Activated naive CD4-positive, alpha-beta T cell (primary cell): ENCODE data around the gene NPTXR.
A peak's percentile ranks its signal among the peaks of the same experiment; 100 is the strongest.
"Not testable (repeated sequence)": the region's sequence is repeated elsewhere in the genome, so short reads cannot be mapped to it uniquely, and the experiment has no call there.

Experiments
- DNase-seq, 4 experiments: peaks; one replicate each; lab custom pipeline; 2025; lab: John Stamatoyannopoulos, UW

Gene NPTXR

DNA sequence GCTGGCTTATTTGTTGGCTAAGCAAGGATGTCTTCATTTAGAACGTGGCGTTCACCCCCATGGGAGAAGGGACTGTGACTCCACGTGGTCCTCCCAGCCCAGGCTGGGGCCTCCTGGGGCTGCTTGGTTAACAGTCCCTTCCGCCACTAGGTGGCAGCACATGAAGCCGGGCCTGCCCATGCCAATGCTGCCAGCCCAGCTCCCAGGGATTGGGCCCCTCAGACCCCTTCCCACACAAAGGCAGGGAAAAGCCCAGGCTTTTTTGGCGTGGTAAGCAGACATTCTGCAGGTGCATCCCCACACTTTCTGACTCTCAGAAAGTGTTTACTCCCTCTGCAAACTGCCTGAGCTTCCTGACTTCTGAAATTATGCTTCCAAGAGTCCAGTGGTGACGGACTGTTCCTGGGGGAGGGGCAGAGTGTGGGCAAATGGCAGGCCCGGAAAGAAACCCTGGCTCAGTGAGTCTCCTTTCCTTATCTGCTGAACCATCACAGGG lies 25.1 kb upstream of the NPTXR start:
- DNase-seq, result peak; percentile 56 to 79 (median 75)

DNA sequence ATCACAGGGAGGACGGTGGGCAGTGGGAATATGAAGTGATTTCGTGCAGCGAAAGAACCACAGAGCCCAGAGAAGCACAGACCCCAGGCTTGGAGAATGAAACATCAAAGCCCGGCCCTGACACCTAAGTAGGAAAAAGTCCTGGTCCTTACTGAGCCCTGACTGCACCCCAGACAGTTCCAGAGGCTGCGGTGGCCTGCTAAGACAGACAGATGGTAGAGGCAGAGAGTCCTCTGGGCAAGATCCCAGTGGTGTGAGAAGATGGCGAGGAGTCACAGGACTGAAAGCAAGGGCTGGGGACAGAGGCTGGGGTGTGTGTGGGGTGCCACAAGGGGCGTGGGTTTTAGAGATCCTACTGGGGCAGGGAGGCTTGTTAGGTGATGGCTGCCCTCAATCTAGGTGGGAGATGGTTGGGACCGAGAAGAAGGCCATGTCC lies 24.5 kb upstream of the NPTXR start:
- DNase-seq, result no peak

DNA sequence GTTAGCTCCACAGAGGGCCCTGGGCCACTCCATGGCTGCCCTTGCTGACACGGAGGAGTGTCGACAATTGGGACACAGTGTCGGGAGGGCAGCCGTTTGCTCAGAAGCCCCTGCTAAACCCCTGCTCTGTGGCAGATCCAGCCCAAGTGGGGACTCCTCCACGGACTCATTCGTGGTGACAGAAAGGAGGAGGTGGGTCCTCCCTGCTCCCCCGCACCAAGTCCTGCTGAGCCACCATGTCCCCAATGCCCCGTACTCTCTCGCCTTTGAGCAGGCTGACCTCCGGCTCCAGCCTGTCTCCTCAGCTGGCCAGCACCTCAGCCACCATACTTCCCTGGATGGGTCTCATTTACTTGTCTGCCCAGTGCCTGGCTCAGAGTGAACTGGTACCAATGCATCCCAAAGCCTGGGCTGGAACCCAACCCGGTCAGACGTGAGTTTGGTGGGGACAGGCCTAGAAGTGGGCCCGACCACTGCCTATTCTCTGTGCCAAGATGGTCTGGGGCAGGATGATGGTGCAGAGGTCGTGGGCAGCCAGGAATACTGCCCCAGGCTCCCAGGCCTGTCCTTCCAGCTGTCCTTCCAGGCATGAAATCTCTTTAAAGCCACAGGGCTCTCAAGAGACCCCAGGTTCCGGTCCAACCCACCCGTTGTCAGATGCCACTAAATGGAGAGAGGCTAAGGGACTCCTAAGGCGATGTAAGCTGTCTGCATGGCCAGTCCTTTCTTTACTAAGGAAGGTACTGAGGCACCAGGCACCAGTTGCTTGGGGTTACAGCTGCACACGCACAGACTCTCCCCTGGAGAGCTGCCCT lies 23.9 kb upstream of the NPTXR start:
- DNase-seq, result no peak

DNA sequence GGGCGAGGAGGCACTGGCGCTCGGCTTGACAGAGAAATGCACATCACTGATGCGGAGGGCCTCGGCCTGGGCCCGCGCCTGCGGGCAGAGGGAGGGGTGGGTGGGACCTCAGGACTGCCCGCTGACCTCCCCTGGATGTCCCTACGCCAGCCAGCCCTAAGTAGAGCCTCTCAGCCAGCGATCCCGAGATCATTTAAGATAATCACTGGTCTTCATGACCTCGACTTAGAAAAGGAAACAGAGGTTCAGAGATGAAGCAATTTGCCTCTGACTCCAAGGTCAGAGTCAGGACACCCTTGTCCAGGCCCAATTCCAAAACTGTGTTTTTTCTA lies 23.3 kb upstream of the NPTXR start:
- DNase-seq, result no peak

DNA sequence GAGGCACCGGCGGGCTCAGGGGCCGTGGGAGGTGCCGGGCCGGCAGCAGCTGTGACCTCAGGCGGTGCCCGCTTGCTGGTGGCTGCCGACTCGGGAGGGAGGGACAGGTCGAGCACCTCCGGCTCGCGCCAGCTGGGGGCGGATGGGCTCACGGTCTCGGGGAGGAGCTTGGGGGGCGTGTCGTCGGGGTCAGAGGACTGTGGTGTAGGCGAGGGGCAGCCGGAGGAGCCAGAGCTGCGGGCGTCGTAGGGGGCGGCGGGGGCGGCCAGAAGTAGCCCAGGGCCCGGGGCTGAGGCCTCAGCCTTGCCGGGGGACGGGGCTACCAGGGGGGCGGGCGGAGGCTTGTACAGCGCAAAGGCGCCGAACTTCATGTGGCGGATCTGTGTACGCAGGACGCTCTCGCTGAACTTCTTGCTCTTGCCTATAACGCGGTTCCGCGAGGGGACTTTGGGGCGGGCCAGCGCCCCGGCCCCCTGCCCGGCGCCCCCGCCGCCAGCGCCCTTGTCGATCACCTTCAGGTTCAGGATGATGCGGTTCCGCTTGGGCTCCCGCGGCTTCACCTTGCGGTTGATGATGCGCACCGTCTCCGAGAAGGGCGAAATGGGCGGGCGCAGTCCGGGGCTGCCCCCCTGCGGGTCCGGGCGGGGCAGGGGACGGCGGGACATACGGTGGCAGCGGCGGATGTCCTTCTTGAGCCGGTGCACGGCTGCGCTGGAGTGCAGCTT lies 22.7 kb upstream of the NPTXR start:
- no peak for DNase-seq

DNA sequence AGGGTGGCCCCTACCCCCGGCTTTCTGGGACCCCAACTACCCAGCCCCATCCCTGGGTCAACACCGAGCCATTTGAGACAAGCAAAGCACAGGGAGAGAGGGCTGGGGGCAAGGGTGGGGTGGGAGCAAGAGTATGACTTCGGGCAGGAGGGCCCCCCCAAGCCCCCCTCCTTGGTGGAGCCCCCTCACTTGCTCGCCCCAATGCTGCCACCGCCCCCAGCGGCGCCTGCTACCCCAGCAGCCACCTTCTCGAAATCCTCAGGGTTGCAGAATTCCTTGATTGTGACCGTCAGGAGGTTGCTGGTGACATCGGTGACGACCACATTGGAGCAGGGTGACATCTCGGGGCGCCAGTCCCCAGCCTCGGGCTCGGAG lies 22.2 kb upstream of the NPTXR start:
- DNase-seq, result no peak

DNA sequence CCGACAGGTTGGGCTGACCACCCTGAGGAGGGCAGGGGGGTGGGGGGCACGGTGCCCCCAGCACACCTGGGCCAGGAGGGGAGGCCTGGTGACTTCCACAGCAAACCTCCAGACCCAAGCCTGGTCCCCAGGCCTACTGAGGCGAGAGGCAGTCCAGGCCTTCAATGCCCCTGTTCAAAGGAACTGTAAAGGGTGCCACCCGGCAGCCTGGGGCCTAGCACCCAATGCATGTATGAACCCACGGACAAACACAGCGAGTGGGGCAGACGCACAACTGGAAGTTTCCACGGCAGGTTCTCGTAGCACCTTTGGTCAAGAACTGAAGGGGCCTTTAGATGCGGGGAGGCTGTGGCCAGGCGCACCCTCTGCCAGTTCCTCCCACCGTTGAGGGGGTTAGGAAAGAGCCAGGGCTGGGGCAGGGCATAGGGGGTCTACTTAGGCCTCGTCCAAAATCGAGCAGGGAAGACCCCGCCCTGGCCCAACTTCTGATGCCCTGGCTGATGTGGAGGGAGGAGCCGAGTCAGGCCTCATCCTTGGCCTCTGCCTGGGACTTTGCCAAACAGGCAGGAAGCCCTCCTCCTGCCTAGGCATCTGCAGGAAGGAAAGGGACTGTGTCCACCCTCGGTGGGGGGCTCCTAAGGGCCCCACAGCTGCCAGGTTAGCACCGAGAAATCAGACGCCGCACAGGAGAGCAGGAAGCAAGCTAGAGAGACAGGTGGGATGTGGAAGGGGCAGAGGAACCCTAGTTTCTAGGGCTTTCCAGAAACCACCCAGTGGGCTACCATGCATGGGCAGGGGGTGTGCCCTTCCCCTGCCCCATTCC lies 21.6 kb upstream of the NPTXR start:
- no peak for DNase-seq

DNA sequence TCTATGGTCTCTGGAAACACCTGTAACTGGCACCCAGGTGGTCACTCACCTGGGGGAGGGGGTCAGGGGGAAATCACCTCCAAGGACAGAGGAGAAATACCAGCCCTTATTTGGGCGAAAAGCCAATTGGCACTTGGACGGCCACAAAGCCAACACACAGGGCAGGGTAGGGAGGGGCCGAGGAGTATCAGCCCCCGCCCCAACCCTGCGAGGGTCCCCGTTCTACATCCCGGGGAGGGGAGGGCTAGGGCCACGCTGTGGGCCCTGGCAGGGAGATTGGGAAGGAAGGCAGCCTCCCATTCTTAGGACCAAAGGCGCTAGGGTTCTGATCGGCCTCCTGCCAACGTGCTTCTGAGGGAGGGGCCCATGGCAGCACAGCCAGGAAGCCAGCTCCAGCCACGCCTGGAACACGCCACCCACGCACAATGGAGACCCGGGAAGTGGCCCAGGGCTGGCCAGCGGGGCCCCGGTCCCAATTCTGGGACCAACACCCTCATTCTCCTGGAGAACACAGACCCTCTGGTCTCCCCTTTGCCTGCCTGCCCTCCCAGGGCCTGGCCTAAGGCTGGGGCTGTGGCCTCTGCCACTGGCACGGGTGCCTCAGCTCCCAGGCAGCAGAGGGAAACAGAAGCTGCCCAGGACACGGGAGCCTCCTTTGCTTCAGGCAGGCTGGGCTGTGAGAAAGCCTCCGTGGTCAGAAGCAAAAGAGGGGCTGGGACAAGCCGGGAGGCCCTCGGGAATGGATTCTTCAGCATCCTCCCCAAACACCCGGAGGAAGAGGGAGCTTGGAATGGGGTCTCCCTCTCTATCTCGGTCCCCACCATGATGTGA lies 20.7 kb upstream of the NPTXR start:
- DNase-seq, result no peak

DNA sequence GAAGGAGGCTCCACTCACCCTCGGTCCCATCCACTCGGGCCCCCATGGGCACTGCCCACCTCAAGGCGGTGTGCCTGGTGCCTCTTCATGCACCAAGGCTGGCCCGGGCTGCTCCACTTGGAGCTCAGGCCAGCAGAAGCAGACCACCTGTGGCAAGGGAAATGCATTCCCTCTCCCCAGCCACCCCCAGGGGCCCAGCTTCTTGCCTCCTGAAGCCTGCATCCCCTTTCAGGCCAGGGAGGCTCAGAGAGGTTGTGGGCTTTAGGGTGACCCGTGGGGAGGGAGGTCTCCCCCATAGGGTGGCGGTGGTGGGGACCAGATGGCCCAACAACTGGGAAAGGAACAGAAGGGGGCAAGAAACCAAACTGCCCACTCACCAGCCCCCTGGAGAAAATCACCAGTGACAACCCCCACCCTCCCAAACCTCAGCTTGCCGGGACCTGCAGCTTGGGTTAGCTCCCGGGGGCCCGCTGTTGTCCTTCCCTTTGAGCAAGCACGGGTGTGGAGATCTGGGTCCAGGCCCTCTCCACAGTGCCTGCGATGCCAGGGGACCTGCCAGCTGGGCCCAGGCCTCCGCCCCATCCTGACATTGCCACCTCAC lies 19.8 kb upstream of the NPTXR start:
- no peak for DNase-seq

DNA sequence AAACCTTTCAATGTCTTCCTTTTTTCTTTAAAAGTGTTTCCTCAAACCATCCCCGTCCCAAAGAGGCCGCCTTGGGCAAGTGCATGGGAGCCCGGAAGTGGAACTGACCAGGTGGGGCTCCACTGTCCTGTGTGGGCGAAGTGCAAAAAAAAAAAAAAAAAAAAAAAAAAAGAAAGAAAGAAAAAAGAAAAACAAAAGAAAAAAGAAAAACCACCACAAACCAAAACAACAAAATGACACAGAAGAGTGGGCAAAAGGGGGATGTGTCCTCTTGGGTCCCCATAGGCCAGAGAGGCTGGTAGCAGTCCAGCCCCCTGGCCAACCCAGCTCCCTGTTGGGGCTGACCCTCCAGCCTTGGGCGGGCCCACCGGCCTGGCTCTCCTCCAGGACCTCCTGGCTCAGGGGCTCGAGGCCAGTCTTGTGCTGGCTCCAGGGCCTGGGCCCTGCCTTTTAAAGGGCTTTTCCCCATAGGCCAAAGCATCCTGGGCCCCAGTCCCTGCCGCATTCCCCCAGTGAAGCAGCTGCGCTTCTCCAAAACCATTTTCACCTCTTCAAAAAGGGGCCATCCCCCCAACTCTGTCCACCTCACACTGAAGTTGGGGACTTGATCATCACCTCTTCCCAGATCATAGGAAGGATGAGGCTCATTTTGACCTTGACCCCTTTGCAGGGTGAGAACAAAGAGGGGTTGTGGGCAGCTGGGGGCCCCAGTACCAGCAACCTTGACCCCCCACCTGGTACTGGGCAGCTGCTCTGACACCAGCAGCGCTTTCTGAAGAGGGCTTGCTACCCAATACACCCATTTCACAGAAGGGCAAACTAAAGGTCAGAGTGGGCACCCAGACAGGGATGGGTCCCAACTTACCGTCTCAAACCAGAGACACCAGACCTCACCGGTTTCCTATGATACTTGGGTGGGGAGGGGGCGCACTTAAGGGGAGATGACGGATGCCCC lies 18.8 kb upstream of the NPTXR start:
- no peak for DNase-seq

DNA sequence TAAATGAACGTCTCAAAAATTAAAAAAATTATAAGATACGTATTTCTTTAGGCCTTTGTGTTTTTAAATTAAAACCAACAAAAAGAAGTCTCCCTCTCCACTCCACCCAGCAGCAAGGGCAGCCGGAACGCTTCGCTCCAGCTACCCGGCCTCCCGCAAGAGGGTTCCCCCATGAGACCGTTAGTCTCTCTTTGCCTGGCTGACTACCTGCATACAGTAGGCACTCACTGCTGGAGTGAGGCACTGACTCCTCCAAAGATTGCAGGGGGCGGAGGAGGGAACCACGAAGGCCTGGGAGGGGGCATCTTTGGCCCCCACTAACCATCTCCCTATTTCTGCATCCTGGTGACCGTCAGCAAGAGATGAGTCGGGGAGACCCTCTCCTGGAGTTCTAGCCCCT lies 18.1 kb upstream of the NPTXR start:
- DNase-seq, result no peak

DNA sequence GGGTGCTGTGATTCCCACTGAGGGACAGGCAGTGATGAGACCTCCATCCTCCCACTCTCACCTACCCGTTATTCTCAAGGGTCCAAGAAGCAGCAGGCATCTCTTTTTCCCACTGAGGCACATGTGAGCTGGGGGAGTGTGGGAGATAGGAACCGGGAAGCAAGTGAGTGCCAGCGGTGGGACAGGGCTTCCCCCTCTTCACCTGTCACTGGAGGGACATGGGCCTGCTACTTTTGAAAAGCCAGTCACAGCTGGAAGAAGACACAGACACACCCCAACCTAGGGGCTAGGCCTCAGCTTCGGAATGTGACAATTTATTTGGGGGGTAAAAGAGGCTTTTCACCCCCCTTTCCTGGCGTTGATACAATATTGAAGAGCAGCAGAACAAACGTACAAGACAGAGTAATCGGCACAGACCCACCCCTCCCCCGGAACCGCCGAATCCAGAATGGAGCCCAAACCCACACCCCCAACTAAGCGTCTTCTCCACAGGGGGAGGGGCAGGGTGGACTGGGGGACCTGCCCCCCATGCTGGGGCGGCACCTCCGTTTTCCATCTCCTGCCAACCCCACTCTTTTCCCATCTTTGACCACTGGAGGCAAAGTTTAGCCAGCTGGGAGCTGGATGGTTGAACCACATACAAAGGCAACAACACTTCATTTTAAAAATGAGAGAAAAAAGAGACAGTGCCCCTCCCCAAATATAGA lies 17.5 kb upstream of the NPTXR start:
- no peak for DNase-seq

DNA sequence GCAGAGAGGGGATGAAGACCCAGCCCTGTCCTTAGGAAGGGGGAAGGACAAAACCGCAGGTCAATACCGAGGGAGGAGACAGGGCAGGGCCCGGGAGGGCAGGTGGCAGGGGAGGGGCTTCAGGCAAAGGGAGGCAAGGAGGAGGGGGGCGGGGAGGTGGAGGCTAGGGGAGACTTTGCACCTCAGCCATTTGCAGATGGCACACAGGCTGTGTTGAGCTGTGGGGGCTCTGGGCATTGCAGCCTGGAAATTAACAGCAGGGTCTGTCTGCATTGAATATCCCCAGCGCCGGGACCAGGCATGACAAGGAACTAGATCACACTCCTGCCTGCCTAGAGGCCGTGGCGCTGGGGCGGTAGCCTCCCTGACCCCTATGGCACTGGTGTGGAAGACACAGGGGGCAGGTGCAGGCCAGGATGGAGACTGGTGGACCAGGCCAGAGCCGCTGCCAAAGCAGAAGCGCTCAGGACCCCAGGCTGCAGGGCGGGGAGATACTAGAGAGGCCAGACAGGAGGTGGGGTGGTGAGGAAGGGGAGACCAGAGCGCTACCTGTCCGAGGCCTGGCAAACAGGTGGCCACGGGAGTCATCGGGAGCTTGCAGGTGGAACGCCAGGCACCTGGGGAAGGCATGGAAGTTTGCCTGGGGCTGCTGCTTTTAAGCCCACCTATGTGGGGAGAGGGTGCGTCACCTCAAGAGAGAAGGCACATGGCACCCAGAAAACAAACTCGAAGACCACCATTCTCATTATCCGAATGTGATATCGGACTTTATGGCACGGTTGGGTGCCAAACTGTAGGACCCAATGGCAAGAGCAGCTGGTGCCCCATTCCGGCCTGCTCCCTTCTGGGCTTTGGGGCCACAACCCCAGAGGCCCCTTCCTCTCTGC lies 16.7 kb upstream of the NPTXR start:
- no peak for DNase-seq

DNA sequence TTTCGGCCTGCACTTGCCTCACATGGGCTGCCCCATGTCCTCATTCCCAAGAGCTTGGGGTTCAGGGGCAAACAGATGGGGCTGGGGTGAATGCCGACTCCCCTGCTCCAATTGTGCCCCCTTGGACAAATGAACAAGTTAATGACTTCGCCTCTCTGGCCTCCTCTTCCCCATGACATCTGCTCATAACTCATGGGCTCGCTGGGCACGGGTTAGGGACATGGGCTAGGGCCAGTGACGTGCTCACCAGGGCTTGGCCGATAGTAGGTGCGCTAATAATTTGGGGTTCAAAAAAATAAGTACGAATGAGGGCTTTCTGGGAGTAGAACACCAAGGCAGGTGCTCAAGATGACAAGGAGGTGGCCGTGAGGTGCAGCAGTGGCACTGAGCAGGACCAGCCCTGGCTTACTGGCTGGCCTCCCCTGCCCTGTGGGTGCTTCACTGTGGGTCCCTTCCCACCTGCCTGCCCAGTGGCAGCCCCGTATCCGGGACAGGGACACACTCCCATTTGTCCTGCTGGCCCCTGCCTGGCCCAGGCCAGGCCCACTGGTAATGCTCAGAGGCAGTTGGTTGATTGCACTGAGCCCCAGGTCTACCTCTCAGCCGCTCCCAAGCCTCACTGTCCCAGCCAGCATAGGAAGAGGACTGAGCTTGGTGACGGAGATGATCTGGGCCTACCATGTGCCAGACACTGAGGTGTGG lies 15.9 kb upstream of the NPTXR start:
- no peak for DNase-seq

DNA sequence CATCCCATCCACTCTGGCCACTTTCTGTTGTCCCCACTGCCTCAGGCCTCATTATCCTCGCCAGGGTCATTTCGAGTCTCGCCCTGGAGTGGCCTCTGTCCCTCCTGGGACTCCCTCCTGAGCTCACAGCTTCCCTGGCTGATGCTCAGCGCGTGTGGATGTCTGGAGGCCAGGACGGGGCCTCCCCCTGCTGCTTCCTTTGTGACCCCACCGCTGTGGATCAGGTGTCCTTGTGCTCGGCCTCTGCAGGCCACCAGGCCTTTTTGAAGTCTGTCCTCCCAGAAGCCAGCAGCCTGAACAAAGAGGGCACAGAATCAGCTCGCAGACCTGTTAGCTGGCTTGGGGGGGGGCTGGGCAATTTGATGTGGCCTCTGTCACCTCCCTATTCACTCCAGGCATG lies 14.7 kb upstream of the NPTXR start:
- DNase-seq, result no peak

DNA sequence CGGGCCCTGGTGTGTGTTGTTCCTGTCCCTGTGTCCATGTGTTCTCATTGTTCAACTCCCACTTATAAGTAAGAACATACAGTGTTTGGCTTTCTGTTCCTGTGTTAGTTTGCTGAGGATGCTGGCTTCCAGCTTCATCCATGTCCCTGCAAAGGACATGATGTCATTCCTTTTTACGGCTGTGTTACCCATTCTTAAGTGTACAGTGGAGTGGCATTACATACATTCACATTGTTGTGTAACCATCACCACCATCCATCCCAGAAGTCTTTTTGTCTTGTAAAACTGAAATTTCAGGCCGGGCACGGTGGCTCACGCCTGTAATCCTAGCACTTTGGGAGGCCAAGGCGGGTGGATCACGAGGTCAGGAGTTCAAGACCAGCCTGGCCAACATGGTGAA lies 10.6 kb upstream of the NPTXR start:
- not testable (repeated sequence) for DNase-seq

DNA sequence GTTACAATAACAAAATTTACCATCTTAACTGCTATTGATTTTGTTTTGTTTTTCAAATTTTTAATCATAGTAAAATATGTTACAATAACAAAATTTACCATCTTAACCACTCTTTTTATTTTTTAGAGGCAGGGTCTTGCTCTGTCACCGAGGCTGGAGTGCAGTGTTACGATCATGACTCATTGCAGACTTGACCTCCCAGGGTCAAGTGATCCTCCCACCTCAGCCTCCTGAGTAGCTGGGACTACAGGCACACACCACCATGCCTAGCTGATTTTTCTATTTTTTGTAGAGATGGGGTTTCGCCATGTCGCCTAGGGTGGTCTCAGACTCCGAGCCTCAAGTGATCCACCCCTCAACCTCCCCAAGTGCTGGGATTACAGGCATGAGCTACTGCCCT lies 10.1 kb upstream of the NPTXR start:
- DNase-seq, result not testable (repeated sequence)

DNA sequence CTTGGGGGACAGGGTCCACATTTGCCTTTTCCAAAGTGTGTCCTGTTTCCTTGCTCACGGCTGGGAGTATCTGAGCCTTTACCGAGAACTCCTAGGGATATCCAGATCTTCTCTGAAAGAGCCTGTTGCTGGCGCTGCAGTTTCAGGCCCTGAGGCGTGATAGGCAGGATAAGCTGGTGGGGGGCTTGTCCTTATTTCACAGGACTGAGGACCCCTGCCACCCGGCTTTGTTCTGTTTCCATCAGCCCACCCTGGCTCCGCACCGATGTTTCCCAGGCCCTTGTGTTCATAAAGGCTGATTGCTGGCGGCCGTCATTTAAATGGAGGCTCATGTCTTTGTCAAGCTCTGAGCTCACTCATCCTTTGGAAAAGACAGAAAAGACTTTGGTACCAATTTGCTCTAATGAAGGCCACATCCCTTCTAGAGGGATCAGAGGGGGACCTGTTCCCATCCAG lies 9.4 kb upstream of the NPTXR start:
- DNase-seq, result no peak
